ENCODE measurements around the gene SELENON.

Gene SELENON

DNA sequence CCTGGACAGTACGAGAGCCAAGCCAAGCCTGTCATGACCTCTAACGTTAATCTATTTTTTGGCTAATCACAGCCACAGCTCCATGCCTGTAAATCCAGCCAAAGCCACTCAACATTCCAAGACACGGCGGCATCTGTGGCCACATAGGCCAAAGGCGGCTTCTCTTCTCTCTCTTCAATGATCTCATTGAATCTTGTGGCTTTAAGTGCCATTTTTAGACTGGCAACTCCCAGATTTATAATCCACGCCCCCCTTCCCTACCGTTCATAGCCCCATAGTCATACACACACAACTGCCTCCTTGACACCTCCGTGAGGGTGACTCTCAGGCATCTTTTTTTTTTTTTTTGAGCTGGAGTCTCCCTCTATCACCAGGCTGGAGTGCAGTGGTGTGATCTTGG, 5.7 kb upstream of the SELENON start:
- DNase-seq: no peak

GRCh38 chr1:25795211-25795610, 4.8 kb upstream of the SELENON start:
- DNase-seq: no peak

- DNase-seq: peak; percentile 27
These were observed 3.8 kb upstream of the SELENON start for GRCh38 chr1:25795946-25796810.

- DNase-seq: peak; percentile 85
These were observed 3.1 kb upstream of the SELENON start for GRCh38 chr1:25796811-25797458.

GRCh38 chr1:25797939-25798338, 2.1 kb upstream of the SELENON start:
- peak; percentile 32 for DNase-seq

- no peak for DNase-seq
These were observed 1.2 kb upstream of the SELENON start for GRCh38 chr1:25798666-25799351.

GRCh38 chr1:25799352-25799934, 550 bp upstream of the SELENON start:
- DNase-seq: no peak

DNA sequence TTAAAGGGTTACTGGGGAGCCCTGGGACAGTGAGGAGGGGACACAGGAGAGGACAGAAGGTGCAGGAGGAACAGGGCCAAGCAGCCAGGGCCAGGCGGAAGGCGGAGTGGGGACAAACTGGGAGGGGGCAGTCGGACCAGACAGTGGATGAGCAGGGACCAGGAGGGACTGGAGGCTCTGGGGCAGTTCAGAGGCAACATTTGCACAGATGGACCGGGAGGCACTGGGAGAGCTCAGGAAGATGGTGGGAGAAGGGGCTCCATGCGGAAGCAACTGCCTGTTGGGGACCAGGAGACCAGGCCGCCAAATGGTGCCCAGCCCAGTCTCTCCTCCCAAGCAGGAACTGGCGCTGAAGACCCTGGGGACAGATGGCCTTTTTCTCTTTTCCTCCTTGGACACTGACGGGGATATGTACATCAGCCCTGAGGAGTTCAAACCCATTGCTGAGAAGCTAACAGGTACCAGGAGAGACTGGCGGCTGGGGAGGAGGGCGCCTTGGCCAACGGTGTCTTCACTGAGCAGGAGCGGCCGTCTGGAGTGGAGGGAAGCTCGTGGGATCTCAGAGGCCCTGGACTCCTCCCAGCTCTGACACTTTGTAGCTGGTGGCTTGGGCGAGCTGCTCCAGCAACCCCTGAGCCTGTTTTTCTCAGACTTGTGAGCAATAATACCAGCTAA, 847 bp downstream of the SELENON start:
- DNase-seq: no peak

GRCh38 chr1:25802915-25803314, 2.9 kb downstream of the SELENON start:
- DNase-seq: no peak

GRCh38 chr1:25803368-25803767, 3.4 kb downstream of the SELENON start:
- no peak for DNase-seq

DNA sequence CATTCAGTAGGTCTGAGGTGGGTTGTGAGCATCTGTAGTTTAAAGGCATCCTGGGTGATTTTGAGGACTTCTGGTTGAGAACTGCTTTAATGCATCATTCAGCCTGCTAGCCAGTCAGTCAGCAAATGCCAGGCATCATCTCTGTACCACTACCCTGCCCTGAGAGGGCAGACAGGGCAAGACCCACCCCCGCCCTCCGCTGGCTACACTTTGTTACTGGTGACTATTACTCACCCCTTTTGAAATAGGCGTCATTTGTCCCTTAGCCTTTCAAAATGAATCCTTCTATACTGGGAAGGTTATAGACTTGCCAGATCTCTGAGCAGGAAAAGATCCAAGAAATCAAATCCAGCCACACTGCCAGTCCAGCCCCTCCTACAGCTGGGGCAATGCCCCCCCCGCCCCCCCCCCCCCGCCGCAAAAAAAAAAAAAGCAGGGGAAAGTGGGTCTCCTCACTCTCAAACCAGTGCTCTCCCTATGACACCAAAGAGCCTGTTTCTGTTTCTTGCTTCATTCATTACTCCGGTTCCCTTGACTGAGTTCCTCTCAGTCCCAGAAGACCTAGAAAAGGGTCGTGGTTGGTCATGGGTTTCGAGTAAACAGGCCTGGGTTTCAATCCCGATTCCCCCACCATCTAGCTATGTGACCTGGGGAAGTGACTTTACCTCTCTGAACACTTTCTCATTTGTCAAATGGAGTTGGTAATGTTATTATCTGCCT, 4.4 kb downstream of the SELENON start:
- DNase-seq: no peak

GRCh38 chr1:25804964-25805862, 5.2 kb downstream of the SELENON start:
- no peak for DNase-seq

GRCh38 chr1:25805863-25806225, 5.9 kb downstream of the SELENON start:
- DNase-seq: no peak

DNA sequence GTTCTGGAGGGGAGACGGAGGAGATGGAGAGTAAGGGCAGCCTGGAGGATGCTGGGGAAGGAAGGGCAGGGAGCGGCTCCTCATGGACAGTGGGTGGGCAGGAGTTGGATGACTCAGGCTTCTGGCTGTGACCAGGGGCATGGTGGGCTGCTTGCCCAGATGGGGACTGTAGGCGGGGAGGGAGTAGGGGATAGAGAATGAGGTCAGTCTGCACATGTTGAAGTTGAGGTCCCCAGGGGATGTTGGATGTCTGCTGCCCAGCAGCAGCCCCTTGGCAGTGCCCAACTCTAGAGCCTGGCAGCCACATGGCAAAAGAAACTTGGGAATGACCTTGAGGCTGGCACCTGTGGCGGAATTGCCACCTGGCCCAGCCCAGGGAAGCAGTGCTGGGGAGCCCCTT, 6.4 kb downstream of the SELENON start:
- no peak for DNase-seq

GRCh38 chr1:25807480-25808390, 7.7 kb downstream of the SELENON start:
- DNase-seq: no peak

- no peak for DNase-seq
These were observed 8.7 kb downstream of the SELENON start for GRCh38 chr1:25808481-25809244.

DNA sequence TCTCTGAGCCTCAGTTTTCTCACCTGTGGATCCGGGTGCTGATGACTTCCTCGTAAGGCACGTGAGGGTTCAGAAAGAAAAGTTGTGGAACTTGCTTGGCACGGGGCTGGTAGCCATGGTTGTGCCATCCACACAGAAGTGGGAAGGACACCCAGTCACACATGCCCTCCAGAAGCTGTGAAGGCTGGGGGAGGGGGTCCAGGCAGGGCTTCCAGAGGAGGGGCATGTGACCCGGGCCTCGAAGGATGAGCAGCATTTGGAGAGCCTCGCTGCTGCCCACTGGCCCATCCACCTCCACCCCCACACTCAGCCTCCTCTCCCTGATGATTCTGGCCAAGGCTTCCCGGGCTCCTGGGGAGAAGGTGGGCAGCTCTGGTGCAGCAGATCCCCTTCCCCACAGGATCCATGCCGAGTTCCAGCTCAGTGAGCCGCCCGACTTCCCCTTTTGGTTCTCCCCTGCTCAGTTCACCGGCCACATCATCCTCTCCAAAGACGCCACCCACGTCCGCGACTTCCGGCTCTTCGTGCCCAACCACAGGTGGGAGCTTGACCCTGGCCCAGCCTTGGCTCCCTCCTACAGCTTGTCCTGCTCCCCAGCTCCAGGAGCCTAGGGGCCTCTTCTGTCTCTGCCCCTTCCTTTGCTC, 9.4 kb downstream of the SELENON start:
- no peak for DNase-seq

DNA sequence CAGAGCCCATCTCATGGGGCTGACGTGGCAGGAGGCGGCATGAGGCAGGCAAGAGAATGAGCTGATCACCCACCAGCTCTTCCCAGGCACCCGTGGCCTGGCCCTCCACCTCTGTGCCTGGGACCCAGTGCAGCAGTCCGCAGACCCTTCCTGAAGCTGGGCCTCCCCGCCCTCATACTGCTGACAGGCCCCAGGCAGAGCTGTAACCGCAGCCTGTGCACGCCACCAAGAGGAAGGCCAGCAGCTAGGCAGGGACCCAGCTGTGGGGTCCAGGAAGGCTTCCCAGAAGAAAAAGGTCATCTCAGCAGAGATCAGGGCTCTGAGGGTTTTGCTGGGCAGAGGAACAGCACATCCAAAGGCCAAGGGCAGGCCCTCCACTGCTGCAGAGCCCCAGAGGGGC, 9.9 kb downstream of the SELENON start:
- no peak for DNase-seq
